HG02938 (cell line): ENCODE results near the gene RBMS2.
"Not testable (repeated sequence)": the region's sequence is repeated elsewhere in the genome, so short reads cannot be mapped to it uniquely, and the experiment has no call there.

Experiments used
- ATAC-seq: cut with Tn5 transposase; IDR thresholded peaks from one replicate; pipeline ENCODE4 v1.9.1; 2021; ENCODE audit warnings: mild to moderate bottlenecking, moderate library complexity; ENCODE audit not compliant: unreplicated experiment

RBMS2 gene, protein sequence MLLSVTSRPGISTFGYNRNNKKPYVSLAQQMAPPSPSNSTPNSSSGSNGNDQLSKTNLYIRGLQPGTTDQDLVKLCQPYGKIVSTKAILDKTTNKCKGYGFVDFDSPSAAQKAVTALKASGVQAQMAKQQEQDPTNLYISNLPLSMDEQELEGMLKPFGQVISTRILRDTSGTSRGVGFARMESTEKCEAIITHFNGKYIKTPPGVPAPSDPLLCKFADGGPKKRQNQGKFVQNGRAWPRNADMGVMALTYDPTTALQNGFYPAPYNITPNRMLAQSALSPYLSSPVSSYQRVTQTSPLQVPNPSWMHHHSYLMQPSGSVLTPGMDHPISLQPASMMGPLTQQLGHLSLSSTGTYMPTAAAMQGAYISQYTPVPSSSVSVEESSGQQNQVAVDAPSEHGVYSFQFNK

DNA sequence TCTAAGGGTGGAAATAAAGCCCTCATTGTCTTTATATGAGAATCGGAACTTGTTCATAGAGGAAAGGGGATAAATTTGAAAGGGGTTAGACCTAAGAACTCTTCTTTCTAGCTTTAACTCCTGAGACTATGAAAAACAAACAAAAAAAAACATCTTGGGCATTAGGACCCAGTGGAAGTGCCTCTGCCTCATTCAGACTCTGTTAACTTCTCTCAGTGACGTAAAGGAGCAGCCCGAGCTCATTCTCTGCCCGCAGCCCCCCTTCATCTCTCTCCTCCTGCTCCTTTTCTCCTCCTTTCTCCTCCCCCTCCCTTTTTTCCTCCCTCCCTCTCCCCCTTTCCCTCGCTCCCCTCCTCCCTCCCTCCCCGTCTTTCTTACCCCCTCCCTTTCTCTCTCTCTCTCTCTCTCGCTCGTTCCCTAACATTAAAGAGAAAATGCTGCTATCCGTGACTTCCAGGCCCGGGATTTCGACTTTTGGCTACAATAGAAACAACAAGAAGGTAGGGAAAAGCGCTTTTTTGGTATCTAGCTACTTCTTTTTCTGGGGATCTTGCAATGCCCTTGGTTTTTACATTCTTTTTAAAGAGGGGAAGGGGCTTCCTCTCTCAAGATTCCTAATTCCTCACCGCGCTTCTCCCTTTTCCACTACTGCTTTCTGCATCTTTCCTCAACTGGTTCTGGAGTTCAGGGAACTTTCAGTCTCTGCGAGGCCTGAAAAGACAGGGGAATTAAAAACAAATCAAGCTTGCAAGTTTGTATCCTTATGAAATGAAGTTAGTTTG lies at the start of gene RBMS2:
Gene RBMS2 (plus strand): TSS at position 231 of the 782 bp plus-strand sequence. CDS start 204 bp downstream, at position 435.
- ATAC-seq = no peak

DNA sequence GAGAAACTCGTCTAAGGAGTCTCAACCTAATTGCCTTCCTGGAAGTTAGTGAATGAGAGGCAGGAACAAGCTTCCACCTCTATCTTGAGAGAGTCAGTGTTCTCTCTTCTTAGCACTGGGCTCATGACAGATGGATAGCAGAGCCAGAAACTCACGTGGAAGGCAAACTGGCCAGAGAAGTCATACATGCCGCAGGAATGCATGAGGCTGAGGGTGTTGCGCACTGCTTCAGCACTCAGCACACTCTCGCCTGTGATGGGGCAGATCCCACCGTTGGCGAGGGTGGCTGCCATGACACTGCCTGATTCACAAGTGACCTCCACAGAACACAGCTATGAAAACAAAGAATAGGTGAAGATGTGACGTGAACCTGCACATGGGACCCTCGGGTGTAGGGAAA lies 47.2 kb upstream of the RBMS2 start:
- no peak for ATAC-seq

DNA sequence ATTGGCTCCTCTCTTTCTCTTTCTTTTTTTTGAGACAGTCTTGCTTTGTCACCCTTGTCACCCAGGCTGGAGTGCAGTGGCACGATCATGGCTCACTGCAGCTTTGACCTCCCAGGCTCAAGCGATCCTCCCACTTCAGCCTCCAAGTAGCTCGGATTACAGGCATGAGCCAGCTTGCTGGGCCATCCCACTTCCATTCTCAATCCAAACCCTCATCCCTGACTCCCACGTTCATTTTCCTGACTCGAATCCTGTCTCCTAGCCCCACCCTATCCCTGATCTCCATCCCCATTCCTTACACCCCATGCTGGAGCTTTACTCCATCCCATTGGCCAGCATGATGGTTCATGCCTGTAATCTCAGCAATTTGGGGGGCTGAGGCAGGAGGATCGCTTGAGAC lies 45.5 kb upstream of the RBMS2 start:
- no peak for ATAC-seq

DNA sequence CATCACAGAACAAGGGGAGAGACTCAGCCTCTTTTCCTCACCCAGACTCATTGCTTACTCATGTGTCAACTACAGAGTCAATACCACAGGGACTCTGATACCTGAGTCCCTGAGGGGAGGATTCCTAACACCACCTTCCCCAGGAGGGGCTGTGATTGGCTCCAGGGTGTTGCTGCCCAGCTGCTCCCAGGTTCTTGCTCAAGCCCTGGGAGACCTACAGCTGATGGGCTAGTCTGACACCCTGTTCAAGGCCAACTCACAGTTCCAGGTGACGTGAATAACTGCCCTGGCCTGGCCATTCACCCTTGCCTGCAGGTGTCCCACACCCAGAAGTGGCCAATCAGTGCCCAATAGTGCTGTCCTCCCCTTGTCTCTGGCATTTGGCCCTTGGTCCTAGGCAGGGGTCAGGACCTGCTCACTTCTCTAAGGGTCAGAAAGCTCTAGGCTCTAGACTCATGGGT lies 44.6 kb upstream of the RBMS2 start:
- no peak for ATAC-seq

DNA sequence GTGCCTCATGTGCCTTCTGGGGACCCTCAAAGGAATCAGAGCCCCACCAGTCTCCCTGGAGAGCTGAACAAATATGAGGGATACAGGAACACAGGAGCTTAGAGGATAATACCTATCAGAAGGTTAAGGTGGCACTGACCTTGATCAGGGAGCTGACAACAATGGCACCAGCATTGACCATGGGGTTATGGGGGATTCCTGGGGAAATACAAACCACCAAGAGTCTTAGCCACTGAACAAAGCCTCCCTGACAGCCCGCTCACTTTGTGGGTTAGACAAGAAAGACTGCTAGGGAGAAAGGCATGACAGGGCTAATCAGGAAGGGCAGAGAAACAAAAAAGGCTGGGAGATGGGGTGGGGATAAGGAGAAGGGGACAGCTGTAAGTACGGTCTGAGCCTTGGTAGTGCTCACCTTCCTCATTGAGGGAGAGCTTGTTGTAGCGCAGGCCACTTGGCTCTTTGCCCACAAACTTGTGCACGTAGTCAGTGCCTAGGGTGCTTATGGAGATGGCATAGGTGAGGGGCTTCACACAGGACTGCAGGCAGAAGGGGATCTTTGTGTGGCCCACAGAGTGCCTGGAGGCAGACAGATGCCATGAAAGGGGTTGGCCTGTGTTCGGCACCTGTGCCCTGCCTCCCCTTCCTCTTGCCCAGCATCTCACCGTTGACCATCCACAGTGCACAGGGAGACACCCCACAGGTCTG lies 43.9 kb upstream of the RBMS2 start:
- ATAC-seq = no peak

DNA sequence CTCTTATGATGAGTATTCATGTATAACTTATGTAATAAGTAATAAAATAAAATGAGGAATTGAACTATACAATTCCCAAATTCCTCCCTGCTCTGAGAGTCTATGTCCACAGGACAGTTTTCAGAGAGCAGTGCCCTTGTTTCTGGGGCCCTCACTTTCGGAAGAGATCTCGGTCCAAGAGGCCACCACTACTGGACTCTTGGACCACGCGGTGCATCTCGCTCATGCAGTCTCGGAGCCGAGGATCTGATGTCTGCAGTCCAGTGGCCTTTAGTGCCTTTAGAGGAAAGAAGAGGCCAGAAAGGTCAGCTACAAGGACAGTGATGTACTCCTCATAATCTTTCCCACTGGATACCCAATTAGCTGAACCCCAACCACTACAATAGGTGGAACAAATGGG lies 42.0 kb upstream of the RBMS2 start:
- no peak for ATAC-seq

DNA sequence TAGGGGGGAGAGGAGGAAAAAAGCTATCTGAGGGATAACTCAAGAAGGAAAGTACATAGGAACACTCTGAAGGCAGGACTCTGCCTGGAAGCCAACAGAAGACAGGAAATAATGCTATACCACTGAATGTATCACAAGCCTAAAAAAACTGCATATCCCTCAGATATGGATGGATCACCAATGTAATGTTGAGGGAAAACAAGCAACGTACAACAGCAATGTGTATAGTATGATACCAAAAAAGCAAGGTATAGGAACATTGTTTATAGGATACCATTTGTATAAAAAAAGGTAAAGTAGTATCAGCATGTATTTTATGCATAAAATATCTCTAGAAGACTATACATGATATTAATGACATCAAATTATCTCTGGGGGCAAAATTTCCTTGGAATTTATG lies 37.1 kb upstream of the RBMS2 start:
- ATAC-seq = no peak

DNA sequence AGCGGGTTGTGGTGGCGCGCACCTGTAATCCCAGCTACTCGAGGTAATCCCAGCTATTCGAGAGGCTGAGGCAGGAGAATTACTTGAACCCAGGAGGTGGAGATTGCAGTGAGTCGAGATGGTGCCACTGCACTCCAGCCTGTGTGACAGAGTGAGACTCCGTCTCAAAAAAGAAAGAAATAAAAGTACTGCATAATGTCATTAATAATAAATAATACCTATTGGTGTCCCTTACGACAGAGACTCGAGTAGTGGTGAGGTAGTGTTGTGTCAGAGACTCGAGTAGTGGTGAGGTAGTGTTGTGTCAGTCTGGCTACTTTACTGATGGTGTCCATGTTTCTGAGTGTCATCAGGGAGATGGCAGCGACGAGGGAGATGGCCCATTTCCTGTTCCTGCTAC lies 34.9 kb upstream of the RBMS2 start:
- no peak for ATAC-seq

DNA sequence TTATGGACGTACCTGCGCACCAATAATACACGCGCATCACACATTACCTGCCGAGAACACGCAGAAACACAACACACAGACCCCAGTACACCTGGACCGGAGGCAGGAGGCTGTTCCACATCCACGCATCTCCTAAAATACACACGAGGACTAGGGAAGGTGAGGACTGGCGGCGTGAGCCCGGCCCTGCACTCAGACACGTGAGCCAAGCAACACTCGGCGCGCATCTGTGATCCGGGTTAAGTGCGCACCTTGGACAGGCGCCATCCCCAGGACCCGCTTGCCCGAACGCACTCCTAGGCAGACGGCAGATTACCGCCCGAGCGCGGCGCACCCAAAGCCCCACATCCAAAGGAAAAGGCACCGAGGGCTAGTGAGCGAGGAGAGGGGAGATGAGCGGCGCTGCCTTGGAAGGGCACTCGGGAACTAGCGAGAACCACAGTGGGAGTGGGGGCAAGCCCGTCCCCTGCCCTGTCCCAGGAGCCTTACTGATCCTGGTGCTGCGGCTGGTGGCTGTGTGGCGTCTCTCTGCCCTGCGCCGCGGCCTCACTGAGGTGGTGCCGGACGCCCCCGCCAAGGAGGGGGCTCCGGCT lies 34.1 kb upstream of the RBMS2 start:
- ATAC-seq = peak; percentile 20

DNA sequence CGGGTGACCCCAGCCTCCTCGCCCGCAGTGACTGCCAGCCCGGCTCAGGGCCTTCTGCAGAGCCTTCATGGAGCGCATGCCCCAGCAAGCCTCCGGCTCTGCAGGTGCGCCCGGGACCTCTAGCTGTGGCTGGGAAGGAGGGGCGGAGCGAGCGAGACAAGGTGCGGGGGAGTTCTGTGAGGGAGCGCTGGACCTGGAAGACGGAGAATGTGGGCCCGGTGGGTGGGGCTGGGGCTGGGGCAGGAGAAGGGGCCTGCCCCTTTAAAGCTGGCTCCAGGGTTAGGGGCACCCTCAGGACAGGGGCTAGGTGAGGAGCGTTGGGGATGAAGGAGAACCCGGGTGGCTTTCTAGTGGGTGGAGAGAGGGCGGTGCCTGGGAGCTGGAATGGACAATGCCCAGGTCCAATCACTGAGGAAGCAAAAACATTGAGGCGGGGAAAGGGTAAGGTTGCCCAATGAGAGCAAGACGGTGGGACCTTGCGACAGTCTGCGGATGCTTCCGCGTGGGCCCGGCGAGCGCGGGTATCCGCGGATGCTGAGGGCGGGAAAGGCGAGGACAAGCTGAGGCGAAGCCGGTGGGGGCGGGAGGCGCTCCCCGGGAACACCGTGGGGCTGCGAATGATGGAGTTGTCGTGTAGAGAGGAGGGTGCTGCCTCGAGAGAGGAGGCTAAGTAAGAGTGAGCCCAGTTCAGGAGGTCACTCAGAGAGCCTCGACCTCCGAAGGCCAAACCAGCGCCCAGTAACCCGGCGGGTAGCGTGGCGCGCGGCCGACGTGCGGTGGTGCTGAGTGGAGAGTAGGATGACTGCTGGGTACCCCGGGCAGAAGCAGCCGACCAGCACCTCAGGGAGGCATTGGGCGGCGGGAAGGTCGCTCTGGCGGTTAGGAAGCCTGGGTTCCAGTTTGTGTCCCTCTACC lies 33.3 kb upstream of the RBMS2 start, which contains the start of gene GLS2:
Gene GLS2 (minus strand): TSS at position 121 of the 915 bp plus-strand sequence. CDS start 43 bp downstream, at position 78.
- ATAC-seq = peak; percentile 95

DNA sequence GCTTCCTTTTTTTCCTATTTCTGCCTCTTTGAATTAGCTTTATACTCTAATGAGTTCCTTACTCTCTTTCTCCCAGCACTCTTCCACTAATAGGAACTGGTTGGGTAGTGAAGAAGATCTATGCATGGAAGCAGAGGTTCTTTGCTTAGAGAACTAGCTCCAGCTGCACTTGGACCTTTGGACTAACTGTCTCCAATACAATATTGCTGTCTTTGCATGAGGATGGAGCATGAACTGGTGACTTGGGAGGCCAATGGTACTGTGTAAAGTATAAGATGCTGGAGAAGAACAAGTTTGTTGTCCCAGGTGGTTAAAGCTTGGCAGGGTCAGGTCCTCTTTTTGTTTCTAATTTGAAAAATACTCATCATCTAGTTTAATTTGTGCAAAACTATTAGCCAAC lies 31.3 kb upstream of the RBMS2 start:
- ATAC-seq = no peak

DNA sequence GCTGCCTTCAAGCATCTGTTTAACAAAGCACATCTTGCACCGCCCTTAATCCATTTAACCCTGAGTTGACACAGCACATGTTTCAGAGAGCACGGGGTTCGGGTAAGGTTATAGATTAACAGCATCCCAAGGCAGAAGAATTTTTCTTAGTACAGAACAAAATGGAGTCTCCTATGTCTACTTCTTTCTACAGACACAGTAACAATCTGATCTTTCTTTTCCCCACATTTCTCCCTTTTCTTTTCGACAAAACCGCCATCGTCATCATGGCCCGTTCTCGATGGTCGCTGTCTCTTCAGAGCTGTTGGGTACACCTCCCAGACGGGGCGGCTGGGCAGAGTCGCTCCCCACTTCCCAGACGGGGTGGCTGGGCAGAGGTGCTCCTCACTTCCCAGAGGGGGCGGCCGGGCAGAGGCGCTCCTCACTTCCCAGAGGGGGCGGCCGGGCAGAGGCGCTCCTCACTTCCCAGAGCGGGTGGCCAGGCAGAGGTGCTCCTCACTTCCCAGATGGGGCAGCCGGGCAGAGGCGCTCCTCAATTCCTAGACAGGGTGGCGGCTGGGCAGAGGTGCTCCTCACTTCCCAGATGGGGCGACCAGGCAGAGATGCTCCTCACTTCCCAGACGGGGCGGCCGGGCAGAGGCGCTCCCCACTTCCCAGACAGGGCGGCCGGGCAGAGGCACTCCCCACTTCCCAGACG lies 28.1 kb upstream of the RBMS2 start:
- not testable (repeated sequence) for ATAC-seq

DNA sequence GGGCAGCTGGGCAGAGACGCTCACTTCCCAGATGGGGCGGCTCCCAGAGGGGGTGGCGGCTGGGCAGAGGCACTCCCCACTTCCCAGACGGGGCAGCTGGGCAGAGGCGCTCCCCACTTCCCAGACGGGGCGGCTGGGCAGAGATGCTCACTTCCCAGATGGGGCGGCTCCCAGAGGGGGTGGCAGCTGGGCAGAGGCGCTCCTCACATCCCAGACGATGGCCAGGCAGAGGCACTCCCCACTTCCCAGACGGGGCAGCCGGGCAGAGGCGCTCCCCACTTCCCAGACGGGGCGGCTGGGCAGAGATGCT lies 27.6 kb upstream of the RBMS2 start:
- not testable (repeated sequence) for ATAC-seq

DNA sequence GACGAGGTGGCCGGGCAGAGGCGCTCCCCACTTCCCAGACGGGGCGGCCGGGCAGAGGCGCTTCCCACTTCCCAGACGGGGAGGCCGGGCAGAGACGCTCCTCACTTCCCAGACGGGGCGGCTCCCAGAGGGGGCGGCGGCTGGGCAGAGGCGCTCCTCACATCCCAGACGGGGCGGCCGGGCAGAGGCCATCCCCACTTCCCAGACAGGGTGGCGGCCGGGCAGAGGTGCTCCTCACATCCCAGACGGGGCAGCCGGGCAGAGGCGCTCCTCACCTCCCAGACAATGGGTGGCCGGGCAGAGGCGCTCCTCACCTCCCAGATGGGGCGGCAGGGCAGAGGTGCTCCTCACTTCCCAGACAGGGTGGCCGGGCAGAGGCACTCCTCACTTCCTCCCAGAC lies 27.1 kb upstream of the RBMS2 start:
- ATAC-seq = not testable (repeated sequence)

DNA sequence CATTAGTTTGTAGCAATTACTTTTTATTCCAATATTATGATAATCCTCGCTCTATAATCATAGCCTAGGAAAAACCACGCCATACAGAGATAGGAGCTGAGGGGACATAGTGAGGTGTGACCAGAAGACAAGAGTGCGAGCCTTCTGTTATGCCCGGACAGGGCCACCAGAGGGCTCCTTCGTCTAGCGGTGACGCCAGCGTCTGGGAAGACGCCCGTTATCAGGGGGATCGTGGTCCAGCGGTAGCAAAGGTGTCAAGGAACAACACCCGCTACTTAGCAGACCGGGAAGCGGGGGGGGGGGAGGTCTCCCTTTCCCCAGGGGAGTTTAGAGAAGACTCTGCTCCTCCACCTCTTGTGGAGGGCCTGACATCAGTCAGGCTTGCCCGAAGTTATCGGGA lies 24.9 kb upstream of the RBMS2 start:
- ATAC-seq = not testable (repeated sequence)

DNA sequence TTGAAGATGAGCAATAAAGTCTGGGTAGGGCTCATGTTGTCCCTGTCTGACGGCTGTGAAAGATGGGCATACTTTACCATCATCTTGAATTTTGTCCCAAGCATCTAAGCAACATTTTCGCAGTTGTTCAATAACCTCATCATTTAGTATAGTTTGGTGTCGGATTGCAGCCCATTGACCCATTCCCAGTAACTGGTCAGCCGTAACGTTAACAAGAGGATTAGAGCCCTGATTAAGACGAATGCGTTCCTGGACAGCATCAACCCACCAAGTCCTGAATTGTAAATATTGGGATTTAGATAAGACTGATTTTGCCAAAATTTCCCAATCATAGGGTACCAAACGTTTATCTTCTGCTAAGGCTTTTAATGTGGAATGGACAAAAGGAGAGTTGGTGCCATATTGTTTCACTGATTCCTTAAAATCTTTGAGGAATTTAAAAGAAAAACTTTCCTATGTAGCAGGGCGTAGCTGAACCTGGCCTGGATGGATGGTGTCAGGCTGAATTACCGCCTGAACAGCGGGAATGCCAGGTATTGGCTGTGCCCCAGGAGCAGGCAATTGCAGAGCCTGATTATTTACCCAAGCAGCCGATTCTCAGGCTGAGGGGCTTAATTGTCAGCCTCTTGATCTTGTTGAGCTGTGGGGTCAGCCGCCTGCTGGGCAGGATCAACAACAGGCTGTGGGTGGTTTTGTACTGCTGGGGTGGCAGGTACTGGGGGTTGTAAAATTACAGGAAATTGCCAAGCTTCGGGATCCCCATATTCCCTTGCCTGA lies 23.3 kb upstream of the RBMS2 start:
- ATAC-seq = not testable (repeated sequence)

DNA sequence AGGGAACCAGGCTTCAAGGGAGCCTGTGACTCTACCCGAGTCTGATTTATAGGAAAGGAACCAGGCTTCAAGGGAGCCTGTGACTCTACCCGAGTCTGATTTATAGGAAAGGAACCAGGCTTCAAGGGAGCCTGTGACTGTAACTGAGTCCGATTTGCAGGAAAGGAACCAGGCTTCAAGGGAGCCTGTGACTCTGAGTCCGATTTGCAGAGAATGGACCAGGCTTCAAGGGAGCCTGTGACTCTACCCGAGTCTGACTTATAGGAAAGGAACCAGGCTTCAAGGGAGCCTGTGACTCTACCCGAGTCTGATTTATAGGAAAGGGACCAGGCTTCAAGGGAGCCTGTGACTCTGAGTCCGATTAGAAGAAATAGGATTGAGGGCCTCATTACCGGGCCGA lies 22.2 kb upstream of the RBMS2 start:
- not testable (repeated sequence) for ATAC-seq

DNA sequence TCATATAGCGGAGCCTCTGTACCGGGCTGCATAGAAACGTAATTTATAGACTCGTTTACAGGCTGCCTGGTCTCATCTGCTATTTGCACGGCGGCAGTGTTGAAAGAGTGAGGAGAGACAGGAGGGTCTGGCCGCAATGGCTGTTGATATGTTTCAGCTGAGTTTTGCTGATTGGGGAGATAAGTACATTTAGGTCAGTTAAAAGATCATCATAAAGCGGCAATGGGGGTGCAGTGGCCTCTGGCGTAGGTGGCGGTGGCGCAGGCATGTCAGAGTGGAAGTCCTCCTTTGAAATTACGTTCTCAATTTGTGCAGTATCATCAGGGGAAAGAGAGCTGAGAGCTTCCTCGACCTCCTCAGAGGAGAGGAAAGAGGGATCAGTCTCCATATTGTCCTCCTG lies 21.7 kb upstream of the RBMS2 start:
- ATAC-seq = not testable (repeated sequence)

DNA sequence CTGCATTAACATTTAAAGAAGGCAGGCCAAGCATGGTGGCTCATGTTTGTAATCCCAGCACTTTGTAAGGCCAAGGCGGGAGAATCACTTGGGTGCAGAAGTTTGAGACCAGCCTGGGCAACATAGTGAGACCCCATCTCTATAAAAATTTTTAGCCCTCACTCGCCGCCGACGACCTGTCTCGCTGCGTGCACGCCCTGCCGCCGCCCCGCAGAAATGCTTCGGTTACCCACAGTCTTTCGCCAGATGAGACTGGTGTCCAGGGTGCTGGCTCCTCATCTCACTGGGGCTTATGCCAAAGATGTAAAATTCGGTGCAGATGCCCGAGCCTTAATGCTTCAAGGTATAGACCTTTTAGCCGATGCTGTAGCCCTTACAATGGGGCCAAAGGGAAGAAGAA lies 10.8 kb upstream of the RBMS2 start:
- no peak for ATAC-seq
